Panc1 (cell line): ENCODE measurements around the gene ITGB6.

ENCODE experiments used
- CTCF ChIP-seq: fragments of 450-650 bp; IDR thresholded peaks from 2 replicates; pipeline ENCODE4 v1.5.1; 2017; ENCODE audit warnings: mild to moderate bottlenecking
- POLR2AphosphoS5 ChIP-seq: IDR thresholded peaks from 2 replicates; pipeline ENCODE4 v1.6.1; 2012; ENCODE audit warnings: mild to moderate bottlenecking, low read depth, low read length, moderate library complexity
- REST ChIP-seq, 2 experiments: IDR thresholded peaks; 2 replicates each; pipeline ENCODE4 v1.6.1; 2011 to 2012; ENCODE audit warnings: low read depth in 2 of 2, control low read depth in 1 of 2, low read length in 1 of 2, mild to moderate bottlenecking in 1 of 2, moderate library complexity in 1 of 2; ENCODE audit not compliant: insufficient read depth in 1 of 2
- TCF7L2 ChIP-seq: IDR thresholded peaks from 2 replicates; pipeline ENCODE4 v1.6.1; 2011; ENCODE audit warnings: mild to moderate bottlenecking, low read depth, low read length, inconsistent platforms

GRCh38 chr2:160076914-160077313 lies 123.2 kb downstream of the ITGB6 start:
- no peak for TF ChIP-seq REST (IDR thresholded peaks at IDR 0.05; ENCODE audit: insufficient read depth in 1 of 2, low read depth in 2 of 2, low read length in 1 of 2)
- TF ChIP-seq CTCF: no peak
- TF ChIP-seq TCF7L2: no peak
- no peak for TF ChIP-seq POLR2AphosphoS5
